ENCODE data around the gene ST6GALNAC4.

The ST6GALNAC4 gene

GRCh38 chr9:127935765-127936221 lies 19.0 kb upstream of the ST6GALNAC4 start:
- intact Hi-C loops (cut with DNase I), result no loop called here

GRCh38 chr9:127934986-127935385 lies 18.1 kb upstream of the ST6GALNAC4 start:
- intact Hi-C loops (cut with DNase I), result no loop called here
- DNase-seq, result no peak

More at GRCh38 chr9:127935765-127936221, 19.0 kb upstream of the ST6GALNAC4 start:
- no peak for DNase-seq

- DNase-seq, result no peak
- intact Hi-C loops (cut with DNase I), result no loop called here
These were observed 17.4 kb upstream of the ST6GALNAC4 start for GRCh38 chr9:127934248-127934647.

GRCh38 chr9:127931092-127931881 lies 14.4 kb upstream of the ST6GALNAC4 start:
- DNase-seq, result no peak
- intact Hi-C loops (cut with DNase I), result no loop called here

- DNase-seq, result peak; percentile 82 to 99 (median 90)
- intact Hi-C loops (cut with DNase I), result no loop called here
These were observed 13.6 kb upstream of the ST6GALNAC4 start, which contains the start of gene PIP5KL1 for GRCh38 chr9:127930231-127931091. Gene PIP5KL1, minus strand, starts transcription at chr9:127930777. Its CDS starts 25 bp downstream, at chr9:127930752.

- intact Hi-C loops (cut with DNase I), result no loop called here
These were observed 12.8 kb upstream of the ST6GALNAC4 start for GRCh38 chr9:127929625-127929979.

GRCh38 chr9:127928676-127929624 lies 12.1 kb upstream of the ST6GALNAC4 start:
- no peak for DNase-seq
- intact Hi-C loops (cut with DNase I), result no loop called here

More at GRCh38 chr9:127929625-127929979, 12.8 kb upstream of the ST6GALNAC4 start:
- DNase-seq, result no peak

GRCh38 chr9:127927988-127928675 lies 11.3 kb upstream of the ST6GALNAC4 start:
- intact Hi-C loops (cut with DNase I), result no loop called here
- DNase-seq, result no peak

GRCh38 chr9:127927201-127927987 lies 10.6 kb upstream of the ST6GALNAC4 start:
- no peak for DNase-seq
- intact Hi-C loops (cut with DNase I), result no loop called here

- DNase-seq, result no peak
- intact Hi-C loops (cut with DNase I), result no loop called here
These were observed 10.0 kb upstream of the ST6GALNAC4 start for GRCh38 chr9:127926906-127927200.

GRCh38 chr9:127925959-127926905 lies 9.4 kb upstream of the ST6GALNAC4 start:
- intact Hi-C loops (cut with DNase I), result no loop called here
- no peak for DNase-seq

GRCh38 chr9:127924736-127925444 lies 8.0 kb upstream of the ST6GALNAC4 start:
- intact Hi-C loops (cut with DNase I), result loop anchor here (5.0 kb wide), 1 partner anchor 188 kb away; the partner anchor contains the start of gene TOR2A
- no peak for DNase-seq

- no peak for DNase-seq
- intact Hi-C loops (cut with DNase I), result loop anchor here (2.0 to 5.0 kb wide), 2 partner anchors 186 to 333 kb away; partner anchors contain the start of gene TOR2A
These were observed 6.9 kb upstream of the ST6GALNAC4 start for GRCh38 chr9:127923771-127924170.

- intact Hi-C loops (cut with DNase I), result loop anchor here (2.0 to 5.0 kb wide), 2 partner anchors 186 to 332 kb away; partner anchors contain the start of gene TOR2A
- DNase-seq, result no peak
These were observed 6.2 kb upstream of the ST6GALNAC4 start for GRCh38 chr9:127923046-127923445.

- intact Hi-C loops (cut with DNase I), result loop anchor here (2.0 to 5.0 kb wide), 2 partner anchors 184 to 331 kb away; partner anchors contain the start of gene TOR2A
- peak; percentile 52 to 96 (median 80) for DNase-seq
These were observed 4.8 kb upstream of the ST6GALNAC4 start for GRCh38 chr9:127921557-127922120.

GRCh38 chr9:127920794-127921193 lies 4.0 kb upstream of the ST6GALNAC4 start:
- intact Hi-C loops (cut with DNase I), result loop anchor here (5.0 kb wide), 1 partner anchor 183 kb away; the partner anchor contains the start of gene TOR2A

More at GRCh38 chr9:127920794-127921193, 4.0 kb upstream of the ST6GALNAC4 start:
- no peak for DNase-seq
